Peyer's patch (tissue), 4 donors: ENCODE results near the gene BLCAP. TPM values are rescaled to one million over a fixed set of nuclear protein-coding genes. Genes with fewer than 3 reads are reported as not detected.

Source experiments
- DNase-seq, 3 donors: peaks; one replicate each; pipeline ENCODE4 v3.0.0-alpha.2; 2017 to 2019
- H3K27ac ChIP-seq, 4 donors: fragments of 200-600 bp; sonication (generic); one replicate each; pipeline ENCODE4 v1.5.1; 2016 to 2019
- H3K27me3 ChIP-seq, 2 donors: fragments of 200-600 bp; sonication (generic); one replicate each; pipeline ENCODE4 v1.5.1; 2019
- H3K36me3 ChIP-seq, 3 donors: fragments of 200-600 bp; sonication (generic); one replicate each; pipeline ENCODE4 v1.5.1; 2016 to 2019
- H3K4me1 ChIP-seq, 4 donors: fragments of 200-600 bp; sonication (generic); one replicate each; pipeline ENCODE4 v1.5.1; 2016 to 2019
- H3K4me3 ChIP-seq, 4 donors: fragments of 200-600 bp; sonication (generic); 1 replicate in 3 of 4; 2 replicates in 1 of 4; pipeline ENCODE4 v1.5.1; 2016 to 2019; ENCODE audit warnings: mild to moderate bottlenecking in 1 of 4
- H3K9me3 ChIP-seq, 4 donors: fragments of 200-600 bp; sonication (generic); one replicate each; pipeline ENCODE4 v1.5.1; 2016 to 2019; ENCODE audit warnings: mild to moderate bottlenecking in 1 of 4
- CTCF ChIP-seq, 6 experiments: fragments of 450-650 bp in 4 of 6; fragments of 200-600 bp in 2 of 6; sonication (generic) in 1 of 6; IDR thresholded peaks; one replicate each; pipeline ENCODE4 v1.5.1; 2017 to 2019; ENCODE audit warnings: antibody characterized with exemption in 6 of 6, mild to moderate bottlenecking in 3 of 6, moderate library complexity in 1 of 6
- POLR2A ChIP-seq, 2 donors: fragments of 450-650 bp; IDR thresholded peaks; one replicate each; pipeline ENCODE4 v1.5.1; 2017; ENCODE audit warnings: antibody characterized with exemption in 2 of 2, mild to moderate bottlenecking in 2 of 2, moderate library complexity in 2 of 2
- total RNA-seq, 4 donors: library from RNA; depleted of rRNA; stranded (reverse); fragments of >200 nt; gene quantifications; one replicate each; pipeline ENCODE4 v1.1.0, GENCODE V29; 2016

The BLCAP gene
- total RNA-seq, 4 donors from 2014 or later, result 44.6 to 129 (median 118) TPM

DNA sequence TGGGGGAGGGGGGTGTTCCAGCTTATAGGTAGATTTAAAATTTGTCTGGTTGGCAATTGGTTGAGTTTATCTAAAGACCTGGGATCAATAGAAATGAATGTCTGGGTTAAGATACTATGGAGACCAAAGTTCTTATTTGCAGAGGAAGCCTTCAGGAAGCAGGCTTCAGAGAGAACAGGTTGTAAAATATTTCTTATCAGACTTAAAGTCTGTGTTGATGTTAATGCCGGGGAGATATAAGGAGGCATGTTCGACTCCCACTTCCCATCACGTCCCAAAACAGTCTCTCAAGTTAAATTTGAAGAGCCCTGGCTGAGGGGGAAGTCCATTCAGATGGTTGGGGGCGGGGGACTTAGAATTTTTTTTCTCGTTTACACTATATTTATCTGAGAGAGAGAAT is 12.3 kb upstream of the BLCAP start:
- DNase-seq, result peak in 1 of 3 donors; percentile 18
- Histone ChIP-seq H3K4me1 (peaks cover 0 to 18% (median 0%) of the 10 kb centered on the region in 4 donors), H3K9me3 (no peaks in the 10 kb centered on the region), H3K4me3 (no peak overlapping the region), H3K27me3 (no peaks in the 10 kb centered on the region), H3K36me3 (no peaks in the 10 kb centered on the region), H3K27ac (no peak overlapping the region)
- no peak for TF ChIP-seq POLR2A (IDR thresholded peaks at IDR 0.05)
- no peak for TF ChIP-seq CTCF (IDR thresholded peaks at IDR 0.05)

DNA sequence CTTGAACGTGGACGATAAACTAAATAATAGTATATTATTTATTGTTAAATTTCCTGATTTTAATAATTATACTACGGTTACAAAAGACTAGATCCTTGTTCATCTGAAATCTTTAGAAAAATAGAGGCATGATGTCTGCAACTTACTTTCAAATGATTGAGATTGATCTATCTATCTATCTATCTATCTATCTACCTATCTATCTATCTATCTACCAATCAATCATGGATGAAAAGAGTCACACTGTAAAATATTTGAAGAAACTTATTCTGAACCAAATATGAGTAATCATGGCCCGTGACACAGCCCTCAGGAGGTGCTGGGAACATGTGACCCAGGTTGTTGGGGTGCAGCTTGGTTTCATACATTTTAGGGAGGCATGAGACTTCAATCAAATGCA is 11.7 kb upstream of the BLCAP start:
- Histone ChIP-seq H3K36me3 (no peaks in the 10 kb centered on the region), H3K27ac (no peak overlapping the region), H3K9me3 (no peaks in the 10 kb centered on the region), H3K4me1 (peaks cover 0 to 23% (median 0%) of the 10 kb centered on the region in 4 donors), H3K27me3 (no peaks in the 10 kb centered on the region), H3K4me3 (no peak overlapping the region)
- peak in 1 of 3 donors; percentile 10 for DNase-seq
- TF ChIP-seq POLR2A (IDR thresholded peaks at IDR 0.05), result no peak
- TF ChIP-seq CTCF (IDR thresholded peaks at IDR 0.05), result no peak

GRCh38 chr20:37538003-37538402 is 10.3 kb upstream of the BLCAP start:
- Histone ChIP-seq H3K4me3 (no peak overlapping the region), H3K4me1 (peaks cover 0 to 23% (median 0%) of the 10 kb centered on the region in 4 donors), H3K27ac (no peak overlapping the region), H3K9me3 (no peaks in the 10 kb centered on the region), H3K36me3 (no peaks in the 10 kb centered on the region), H3K27me3 (no peaks in the 10 kb centered on the region)
- peak in 1 of 3 donors; percentile 44 for DNase-seq
- TF ChIP-seq CTCF (IDR thresholded peaks at IDR 0.05) (no peak), POLR2A (IDR thresholded peaks at IDR 0.05) (no peak)

DNA sequence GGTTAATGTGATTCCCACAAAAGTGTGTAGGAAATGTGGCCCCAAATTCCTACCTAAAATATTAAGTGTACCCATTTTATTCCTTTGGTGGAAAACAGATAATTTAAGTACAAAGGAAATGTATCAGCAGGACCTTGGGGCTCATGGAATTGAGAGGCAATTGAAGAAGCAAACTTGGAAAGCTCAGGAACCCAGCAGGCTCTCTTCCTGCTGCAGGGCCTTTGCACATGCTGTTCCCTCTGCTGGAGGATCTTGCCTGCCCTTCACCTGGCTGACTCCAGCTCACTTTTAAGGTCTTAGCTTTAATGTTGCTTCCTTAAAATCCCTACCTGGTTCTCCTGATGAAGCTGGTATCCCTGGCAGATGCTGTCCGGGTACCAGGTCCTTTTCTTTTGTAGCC is 9.8 kb upstream of the BLCAP start:
- TF ChIP-seq CTCF (IDR thresholded peaks at IDR 0.05), result no peak
- no peak for TF ChIP-seq POLR2A (IDR thresholded peaks at IDR 0.05)

GRCh38 chr20:37535443-37536132 is 7.9 kb upstream of the BLCAP start:
- TF ChIP-seq POLR2A (IDR thresholded peaks at IDR 0.05) (no peak), CTCF (IDR thresholded peaks at IDR 0.05) (no peak)
- Histone ChIP-seq H3K9me3 (no peaks in the 10 kb centered on the region), H3K36me3 (no peaks in the 10 kb centered on the region), H3K4me3 (no peak overlapping the region), H3K4me1 (peaks cover 0 to 19% (median 0%) of the 10 kb centered on the region in 4 donors), H3K27me3 (no peaks in the 10 kb centered on the region), H3K27ac (peak overlapping the region in 2 of 4 donors; percentile 26 to 66)
- DNase-seq, result peak in 1 of 3 donors; percentile 49

More for the DNA sequence above, 9.8 kb upstream of the BLCAP start:
- Histone ChIP-seq H3K27me3 (no peaks in the 10 kb centered on the region), H3K4me1 (peaks cover 0 to 23% (median 0%) of the 10 kb centered on the region in 4 donors), H3K27ac (no peak overlapping the region), H3K9me3 (no peaks in the 10 kb centered on the region), H3K36me3 (no peaks in the 10 kb centered on the region), H3K4me3 (no peak overlapping the region)
- no peak for DNase-seq
